Frontal cortex (tissue), 4 donors: Measurements from ENCODE around the gene DENND1C. TPM values are rescaled to one million over a fixed set of nuclear protein-coding genes. Genes with fewer than 3 reads are reported as not detected.
"Not testable (repeated sequence)": the region's sequence is repeated elsewhere in the genome, so short reads cannot be mapped to it uniquely, and the experiment has no call there.

ENCODE experiments used
- DNase-seq, 2 donors: peaks; one replicate each; pipeline ENCODE4 v3.0.0; 2012; ENCODE audit warnings: low spot score in 2 of 2
- FAIRE-seq: peaks from 2 replicates; lab custom pipeline; 2012; peaks lifted over from hg19 to GRCh38; lab: Jason Lieb, UNC
- small RNA-seq: library from RNA; depleted of rRNA; stranded (forward); fragments of <200 nt; gene quantifications from one replicate; pipeline ENCODE3, GENCODE V24; 2014
- total RNA-seq: library from RNA; depleted of rRNA; stranded (reverse); fragments of >200 nt; gene quantifications from one replicate; pipeline ENCODE4 v1.2.3, GENCODE V29; 2014
- donor health status: control.
- donor health status: control.
- donor health status: control.

The DENND1C gene
- total RNA-seq, 1 donor from 2014 or later = not detected

- no peak for FAIRE-seq
- no peak for DNase-seq
Observed at GRCh38 chr19:6429419-6430221, 52.0 kb downstream of the DENND1C start.

- DNase-seq = not testable (repeated sequence)
- FAIRE-seq = peak; percentile 26
Observed at GRCh38 chr19:6428692-6429418, 52.7 kb downstream of the DENND1C start.

GRCh38 chr19:6427131-6427530, 54.5 kb downstream of the DENND1C start:
- DNase-seq (no peak), FAIRE-seq (no peak)

GRCh38 chr19:6425732-6426620, 55.6 kb downstream of the DENND1C start:
- DNase-seq (no peak), FAIRE-seq (no peak)

- DNase-seq (peak; percentile 99 to 100), FAIRE-seq (peak; percentile 99)
Observed at GRCh38 chr19:6424939-6425731, 56.5 kb downstream of the DENND1C start.

GRCh38 chr19:6424195-6424938, 57.2 kb downstream of the DENND1C start, which contains the start of gene KHSRP:
KHSRP (minus strand) TSS chr19:6424811; CDS start chr19:6424701, 110 bp downstream.
- FAIRE-seq (no peak), DNase-seq (no peak)

- DNase-seq (no peak), FAIRE-seq (no peak)
Observed at GRCh38 chr19:6423499-6424194, 57.9 kb downstream of the DENND1C start.

- FAIRE-seq (no peak), DNase-seq (no peak)
Observed at GRCh38 chr19:6421075-6422014, 60.2 kb downstream of the DENND1C start.

GRCh38 chr19:6418562-6418932, 63.0 kb downstream of the DENND1C start:
- FAIRE-seq (no peak), DNase-seq (no peak)

GRCh38 chr19:6417713-6418561, 63.6 kb downstream of the DENND1C start:
- FAIRE-seq (no peak), DNase-seq (peak; percentile 76 to 80)

Small RNAs within 50 kb of the gene (small RNA-seq; reads per million reads assigned to genes)
- gene AC010503.2 = not detected

Other genes starting within 250 kb of the DENND1C start
- 8.6 TPM for gene MLLT1, start 201.8 kb downstream of the DENND1C start, total RNA-seq
- gene ACER1, start 148.2 kb downstream of the DENND1C start, total RNA-seq = not detected
- gene CLPP, start 120.3 kb downstream of the DENND1C start, total RNA-seq = 38.3 TPM
- gene ALKBH7, start 109.0 kb downstream of the DENND1C start, total RNA-seq = 39.9 TPM
- 3.7 TPM for gene PSPN, start 105.9 kb downstream of the DENND1C start, total RNA-seq
- 51.0 TPM for gene GTF2F1, start 88.6 kb downstream of the DENND1C start, total RNA-seq
- 64.8 TPM for gene KHSRP, start 57.0 kb downstream of the DENND1C start, total RNA-seq
- gene SLC25A41, start 48.0 kb downstream of the DENND1C start, total RNA-seq = 0.41 TPM
- 14.7 TPM for gene SLC25A23, start 22.0 kb downstream of the DENND1C start, total RNA-seq
- gene CRB3, start 17.5 kb downstream of the DENND1C start, total RNA-seq = 0.41 TPM
- gene TUBB4A, start 20.5 kb upstream of the DENND1C start, total RNA-seq = 106 TPM
- 2.0 TPM for gene TNFSF9, start 49.2 kb upstream of the DENND1C start, total RNA-seq
- not detected for gene CD70, start 109.4 kb upstream of the DENND1C start, total RNA-seq
- gene TNFSF14, start 188.4 kb upstream of the DENND1C start, total RNA-seq = not detected
- 11.4 TPM for gene C3, start 238.9 kb upstream of the DENND1C start, total RNA-seq